Activated B cell treated with CpG ODN at 0.5 μM for 24 hours (primary cell): Measurements from ENCODE around the gene KSR2. TPM values are rescaled to one million over a fixed set of nuclear protein-coding genes. Genes with fewer than 3 reads are reported as not detected.

Experiments used
- ATAC-seq: fragments of 200-7000 bp; cut with Tn5 transposase; one replicate; pipeline ENCODE4 v1.10.0; 2021; ENCODE audit warnings: low read depth, mild to moderate bottlenecking, moderate library complexity
- CTCF ChIA-PET: fragments of 350-600 bp; sonication (Branson Sonifier 250); formaldehyde crosslinking; loops from one replicate; lab custom pipeline; 2021; ENCODE audit warnings: antibody characterized with exemption; lab: Charles Lee
- POLR2A ChIA-PET: fragments of 350-600 bp; sonication (Branson Sonifier 250); formaldehyde crosslinking; loops from one replicate; lab custom pipeline; 2021; ENCODE audit warnings: antibody characterized with exemption; lab: Charles Lee
- DNase-seq: peaks from one replicate; pipeline ENCODE4 v3.0.0; 2022
- H3K27ac Mint-ChIP-seq: one replicate; pipeline ENCODE4 v1.8.0; 2020; ENCODE audit warnings: mixed read lengths
- H3K27me3 Mint-ChIP-seq: one replicate; pipeline ENCODE4 v1.8.0; 2021; ENCODE audit warnings: mixed read lengths
- H3K36me3 Mint-ChIP-seq: one replicate; pipeline ENCODE4 v1.8.0; 2021; ENCODE audit warnings: low read depth, mixed read lengths
- H3K4me1 Mint-ChIP-seq: one replicate; pipeline ENCODE4 v1.8.0; 2021; ENCODE audit warnings: mixed read lengths
- H3K4me3 Mint-ChIP-seq: one replicate; pipeline ENCODE4 v1.8.0; 2020; ENCODE audit warnings: mild to moderate bottlenecking, mixed read lengths
- H3K9me3 Mint-ChIP-seq: one replicate; pipeline ENCODE4 v1.8.0; 2020; ENCODE audit warnings: mixed read lengths
- CTCF ChIP-seq: fragments of 200-600 bp; IDR thresholded peaks from one replicate; pipeline ENCODE4 v1.8.0; 2022; ENCODE audit warnings: antibody characterized with exemption, mild to moderate bottlenecking
- intact Hi-C: fragments of 100-400 bp; cut with micrococcal nuclease; formaldehyde crosslinking; loops from one replicate; pipeline ENCODE4 v1.15.1; 2024
- total RNA-seq: library from RNA; stranded (reverse); gene quantifications from 2 replicates; pipeline ENCODE4 v1.2.3, GENCODE V29; 2022

KSR2 gene
- total RNA-seq, 1 donor from 2014 or later, result not detected

GRCh38 chr12:117409286-117409685 lies 559.5 kb downstream of the KSR2 start:
- ChIA-PET POLR2A (no interaction called here), CTCF (no interaction called here)
- DNase-seq (no peak), ATAC-seq (no peak)
- H3K9me3 Mint-ChIP-seq, result peaks cover 4% of the 10 kb centered on the region
- H3K4me1 Mint-ChIP-seq, result no peaks in the 10 kb centered on the region
- TF ChIP-seq CTCF, result no peak
- H3K27ac Mint-ChIP-seq, result no peak overlapping the region
- peaks cover 2% of the 10 kb centered on the region for H3K27me3 Mint-ChIP-seq
- intact Hi-C loops, result no loop called here
- no peaks in the 10 kb centered on the region for H3K36me3 Mint-ChIP-seq
- H3K4me3 Mint-ChIP-seq, result no peak overlapping the region

GRCh38 chr12:117408161-117408791 lies 560.5 kb downstream of the KSR2 start:
- TF ChIP-seq CTCF, result no peak
- intact Hi-C loops, result no loop called here
- Mint-ChIP-seq H3K27me3 (peaks cover 2% of the 10 kb centered on the region), H3K36me3 (no peaks in the 10 kb centered on the region), H3K9me3 (peaks cover 4% of the 10 kb centered on the region), H3K4me1 (no peaks in the 10 kb centered on the region), H3K4me3 (no peak overlapping the region), H3K27ac (no peak overlapping the region)
- DNase-seq, result no peak
- ChIA-PET POLR2A (no interaction called here), CTCF (no interaction called here)
- ATAC-seq, result no peak

GRCh38 chr12:117404940-117405339 lies 563.9 kb downstream of the KSR2 start:
- POLR2A ChIA-PET, result no interaction called here
- no peaks in the 10 kb centered on the region for H3K4me1 Mint-ChIP-seq
- TF ChIP-seq CTCF, result no peak
- H3K27ac Mint-ChIP-seq, result no peak overlapping the region
- ATAC-seq (no peak), DNase-seq (no peak)
- H3K27me3 Mint-ChIP-seq, result peaks cover 2% of the 10 kb centered on the region
- H3K36me3 Mint-ChIP-seq, result no peaks in the 10 kb centered on the region
- H3K4me3 Mint-ChIP-seq, result no peak overlapping the region
- H3K9me3 Mint-ChIP-seq, result peaks cover 4% of the 10 kb centered on the region
- intact Hi-C loops, result no loop called here
- CTCF ChIA-PET, result no interaction called here

- DNase-seq (no peak), ATAC-seq (no peak)
- H3K27me3 Mint-ChIP-seq, result peaks cover 2% of the 10 kb centered on the region
These were observed 564.5 kb downstream of the KSR2 start for GRCh38 chr12:117404203-117404853.

More at GRCh38 chr12:117404203-117404853, 564.5 kb downstream of the KSR2 start:
- intact Hi-C loops, result no loop called here
- Mint-ChIP-seq H3K4me3 (no peak overlapping the region), H3K36me3 (no peaks in the 10 kb centered on the region), H3K27ac (no peak overlapping the region), H3K9me3 (peaks cover 4% of the 10 kb centered on the region), H3K4me1 (no peaks in the 10 kb centered on the region)
- POLR2A ChIA-PET, result no interaction called here
- CTCF ChIA-PET, result no interaction called here
- TF ChIP-seq CTCF, result no peak
